BJ (cell line): ENCODE data around the gene CD48. TPM values are rescaled to one million over a fixed set of nuclear protein-coding genes. Genes with fewer than 3 reads are reported as not detected.

ENCODE experiments used
- CTCF ChIA-PET: fragments of 350-600 bp; formaldehyde crosslinking; extraction: SDS; loops from one replicate; lab custom pipeline; 2021; ENCODE audit warnings: antibody characterized with exemption, inconsistent platforms; lab: Yijun Ruan, JAX
- POLR2A ChIA-PET: fragments of 300-600 bp; sonication (Branson Sonifier 250); formaldehyde crosslinking; extraction: SDS; loops from one replicate; lab custom pipeline; 2021; ENCODE audit warnings: antibody characterized with exemption; lab: Charles Lee
- DNase-seq: peaks from one replicate; pipeline ENCODE4 v3.0.0-alpha.2; 2011; ENCODE audit warnings: low read depth
- H3K27me3 ChIP-seq: 2 replicates; pipeline ENCODE4 v1.6.0; 2011; ENCODE audit warnings: low read length; ENCODE audit not compliant: control insufficient read depth, insufficient read depth
- H3K36me3 ChIP-seq: 2 replicates; pipeline ENCODE4 v1.5.1; 2011; ENCODE audit warnings: low read length; ENCODE audit not compliant: control insufficient read depth, insufficient read depth
- H3K4me3 ChIP-seq: 2 replicates; pipeline ENCODE4 v1.5.1; 2011; ENCODE audit warnings: low read depth, mild to moderate bottlenecking, control low read depth, low read length
- CTCF ChIP-seq: IDR thresholded peaks from 2 replicates; pipeline ENCODE4 v1.5.1; 2011; ENCODE audit warnings: low read depth, mild to moderate bottlenecking, control low read depth, inconsistent platforms, low read length, moderate library complexity; ENCODE audit not compliant: insufficient read depth
- polyA plus RNA-seq: library from polyadenylated mRNA; depleted of rRNA; stranded (reverse); fragments of >200 nt; gene quantifications from 2 replicates; pipeline ENCODE4 v1.2.3, GENCODE V29; 2011

CD48 gene
- polyA plus RNA-seq, 1 experiment = not detected

- Histone ChIP-seq H3K36me3 (no peaks in the 10 kb centered on the region), H3K4me3 (no peak overlapping the region), H3K27me3 (no peaks in the 10 kb centered on the region)
- ChIA-PET POLR2A (no interaction called here), CTCF (interaction anchor here (1.2 to 5.4 kb wide), 3 partner anchors 12 to 226 kb away, joined by 5 to 40 read pairs (median 10); partner anchors contain the start of genes ITLN2 and SLAMF7)
- no peak for DNase-seq
- TF ChIP-seq CTCF = peak; percentile 72
These were observed 15.1 kb upstream of the CD48 start for GRCh38 chr1:160726498-160727315.

- ChIA-PET CTCF (interaction anchor here (5.4 kb wide), 1 partner anchor 227 kb away, joined by 40 read pairs; the partner anchor contains the start of gene ITLN2), POLR2A (no interaction called here)
- no peak for DNase-seq
- Histone ChIP-seq H3K36me3 (no peaks in the 10 kb centered on the region), H3K27me3 (no peaks in the 10 kb centered on the region), H3K4me3 (no peak overlapping the region)
- no peak for TF ChIP-seq CTCF
These were observed 14.5 kb upstream of the CD48 start for GRCh38 chr1:160726114-160726497.

GRCh38 chr1:160724465-160725242 is 13.0 kb upstream of the CD48 start:
- Histone ChIP-seq H3K36me3 (no peaks in the 10 kb centered on the region), H3K4me3 (no peak overlapping the region), H3K27me3 (no peaks in the 10 kb centered on the region)
- POLR2A ChIA-PET = no interaction called here
- DNase-seq = no peak
- CTCF ChIA-PET = interaction anchor here (0.8 to 5.4 kb wide), 4 partner anchors 11 to 372 kb away, joined by 3 to 40 read pairs (median 4); partner anchors contain the start of gene ITLN2
- TF ChIP-seq CTCF = no peak

GRCh38 chr1:160723332-160723731 is 11.7 kb upstream of the CD48 start:
- no peak overlapping the region for H3K4me3 ChIP-seq
- ChIA-PET POLR2A (no interaction called here), CTCF (interaction anchor here (0.9 to 1.6 kb wide), 2 partner anchors 12 to 48 kb away, joined by 3 to 4 read pairs; partner anchors contain the start of gene CD48)
- DNase-seq = no peak
- H3K36me3 ChIP-seq = no peaks in the 10 kb centered on the region
- H3K27me3 ChIP-seq = no peaks in the 10 kb centered on the region
- TF ChIP-seq CTCF = no peak

GRCh38 chr1:160722726-160723125 is 11.1 kb upstream of the CD48 start:
- H3K36me3 ChIP-seq = no peaks in the 10 kb centered on the region
- no peak overlapping the region for H3K4me3 ChIP-seq
- TF ChIP-seq CTCF = no peak
- ChIA-PET POLR2A (no interaction called here), CTCF (interaction anchor here (0.9 to 1.6 kb wide), 2 partner anchors 12 to 47 kb away, joined by 3 to 4 read pairs; partner anchors contain the start of gene CD48)
- no peaks in the 10 kb centered on the region for H3K27me3 ChIP-seq
- DNase-seq = no peak
